GM23338 (cell line): ENCODE results near the gene LYPD5. TPM values are rescaled to one million over a fixed set of nuclear protein-coding genes. Genes with fewer than 3 reads are reported as not detected.

Experiments used
- ATAC-seq: fragments of 200-7000 bp; cut with Tn5 transposase; 3 replicates; pipeline ENCODE4 v1.9.1; 2020
- DNase-seq: peaks from one replicate; pipeline ENCODE4 v3.0.0-alpha.2; 2015; ENCODE audit warnings: low spot score
- H2AFZ ChIP-seq: fragments of 200-600 bp; sonication (generic); 2 replicates; pipeline ENCODE4 v1.8.0; 2016; ENCODE audit warnings: antibody characterized with exemption, mild to moderate bottlenecking, moderate library complexity
- H3F3A ChIP-seq: fragments of 200-600 bp; sonication (generic); replicated peaks from 2 replicates; pipeline ENCODE4 v1.8.0; 2017; ENCODE audit warnings: antibody characterized with exemption, mixed run types, low read depth
- H3K27ac ChIP-seq: fragments of 200-600 bp; sonication (generic); 2 replicates; pipeline ENCODE4 v1.6.1; 2016; ENCODE audit warnings: low read depth
- H3K27me3 ChIP-seq: fragments of 200-600 bp; sonication (generic); 2 replicates; pipeline ENCODE4 v1.8.0; 2016; ENCODE audit warnings: mild to moderate bottlenecking, mixed run types, moderate library complexity; ENCODE audit not compliant: insufficient read depth
- H3K36me3 ChIP-seq: fragments of 200-600 bp; sonication (generic); 2 replicates; pipeline ENCODE4 v1.8.0; 2016; ENCODE audit warnings: mild to moderate bottlenecking; ENCODE audit not compliant: insufficient read depth
- H3K4me1 ChIP-seq: fragments of 200-600 bp; sonication (generic); 2 replicates; pipeline ENCODE4 v1.8.0; 2016; ENCODE audit warnings: mild to moderate bottlenecking, moderate library complexity; ENCODE audit not compliant: insufficient read depth
- H3K4me2 ChIP-seq: fragments of 200-600 bp; sonication (generic); 2 replicates; pipeline ENCODE4 v1.7.1; 2017; ENCODE audit warnings: mixed run types
- H3K4me3 ChIP-seq: fragments of 200-600 bp; sonication (generic); 2 replicates; pipeline ENCODE4 v1.6.1; 2016; ENCODE audit warnings: mixed run types
- H3K79me2 ChIP-seq: fragments of 200-600 bp; sonication (generic); replicated peaks from 2 replicates; pipeline ENCODE4 v1.8.0; 2017; ENCODE audit warnings: mild to moderate bottlenecking; ENCODE audit not compliant: insufficient read depth
- H3K9me2 ChIP-seq: fragments of 200-600 bp; sonication (generic); 2 replicates; pipeline ENCODE4 v1.8.0; 2017; ENCODE audit not compliant: insufficient read depth
- H4K20me1 ChIP-seq: fragments of 200-600 bp; sonication (generic); replicated peaks from 2 replicates; pipeline ENCODE4 v1.8.0; 2017; ENCODE audit warnings: mild to moderate bottlenecking; ENCODE audit not compliant: insufficient read depth
- H3K27ac Mint-ChIP-seq: 2 replicates; pipeline ENCODE4 v1.8.0; 2020; ENCODE audit warnings: inconsistent platforms, mild to moderate bottlenecking, moderate library complexity, mixed read lengths
- H3K27me3 Mint-ChIP-seq: 3 replicates; pipeline ENCODE4 v1.8.0; 2022; ENCODE audit warnings: low read depth, mild to moderate bottlenecking, moderate library complexity, mixed read lengths, inconsistent platforms; ENCODE audit not compliant: insufficient read depth, poor library complexity
- H3K36me3 Mint-ChIP-seq: 3 replicates; pipeline ENCODE4 v1.8.0; 2021; ENCODE audit warnings: low read depth, mild to moderate bottlenecking, inconsistent platforms, moderate library complexity, mixed read lengths
- H3K4me1 Mint-ChIP-seq: 3 replicates; pipeline ENCODE4 v1.8.0; 2020; ENCODE audit warnings: mild to moderate bottlenecking, inconsistent platforms, mixed read lengths
- H3K4me3 Mint-ChIP-seq: 3 replicates; pipeline ENCODE4 v1.8.0; 2021; ENCODE audit warnings: moderate library complexity, mild to moderate bottlenecking, inconsistent platforms, mixed read lengths
- H3K9me3 Mint-ChIP-seq: 3 replicates; pipeline ENCODE4 v1.8.0; 2020; ENCODE audit warnings: moderate library complexity, mild to moderate bottlenecking, inconsistent platforms, mixed read lengths
- CREB1 ChIP-seq: fragments of 250-450 bp; sonication (Bioruptor Pico); IDR thresholded peaks from 2 replicates; pipeline ENCODE4 v1.5.0; 2020; ENCODE audit warnings: low read depth, mild to moderate bottlenecking, moderate library complexity
- CTCF ChIP-seq, 2 experiments: fragments of 200-600 bp in 1 of 2; sonication (generic) in 1 of 2; conservative IDR thresholded peaks; 2 replicates each; pipeline versions ENCODE4 v1.5.1 to v1.6.1; 2016 to 2017; ENCODE audit warnings: antibody characterized with exemption in 2 of 2, low read depth in 2 of 2, mild to moderate bottlenecking in 2 of 2, moderate library complexity in 1 of 2
- ETS1 ChIP-seq: IDR thresholded peaks from 2 replicates; pipeline ENCODE4 v1.6.1; 2016; ENCODE audit warnings: antibody characterized with exemption
- EZH2 ChIP-seq: fragments of 200-600 bp; sonication (generic); IDR thresholded peaks from one replicate; pipeline ENCODE4 v1.8.0; 2017; ENCODE audit warnings: antibody characterized with exemption, mild to moderate bottlenecking, low read depth; ENCODE audit not compliant: unreplicated experiment
- EZH2phosphoT487 ChIP-seq: fragments of 200-600 bp; sonication (generic); IDR thresholded peaks from one replicate; pipeline ENCODE4 v1.8.1; 2018; ENCODE audit warnings: antibody characterized with exemption; ENCODE audit not compliant: unreplicated experiment
- JUNB ChIP-seq: IDR thresholded peaks from one replicate; pipeline ENCODE4 v1.6.1; 2016; ENCODE audit warnings: antibody characterized with exemption; ENCODE audit not compliant: unreplicated experiment
- POLR2AphosphoS5 ChIP-seq: IDR thresholded peaks from 2 replicates; pipeline ENCODE4 v1.6.1; 2016; ENCODE audit warnings: antibody characterized with exemption, low read depth
- REST ChIP-seq: IDR thresholded peaks from one replicate; pipeline ENCODE4 v1.6.1; 2018; ENCODE audit warnings: antibody characterized with exemption; ENCODE audit not compliant: unreplicated experiment
- STAT1 ChIP-seq: IDR thresholded peaks from one replicate; pipeline ENCODE4 v1.6.1; 2016; ENCODE audit warnings: antibody characterized with exemption; ENCODE audit not compliant: unreplicated experiment
- ZNF114 ChIP-seq: fragments of 250-450 bp; sonication (Bioruptor Pico); IDR thresholded peaks from 2 replicates; pipeline ENCODE4 v1.5.0; 2020; ENCODE audit warnings: mild to moderate bottlenecking, moderate library complexity
- ZNF331 ChIP-seq: fragments of 250-450 bp; sonication (Bioruptor Pico); IDR thresholded peaks from 2 replicates; pipeline ENCODE4 v1.5.0; 2020; ENCODE audit warnings: low read depth, mild to moderate bottlenecking, moderate library complexity
- ZNF462 ChIP-seq: fragments of 250-450 bp; sonication (Bioruptor Pico); IDR thresholded peaks from 2 replicates; pipeline ENCODE4 v1.5.0; 2020; ENCODE audit warnings: mild to moderate bottlenecking, moderate library complexity
- polyA plus RNA-seq: library from polyadenylated mRNA; unstranded; fragments of >200 nt; fragmentation: Nextera tagmentation; extraction: Ambion mirVana; gene quantifications from 2 replicates; pipeline ENCODE4 v1.2.1, GENCODE V29; 2016
- total RNA-seq: library from RNA; depleted of rRNA; stranded (reverse); fragments of >200 nt; shearing (Covaris generic); gene quantifications from 2 replicates; pipeline ENCODE4 v1.2.3, GENCODE V29; 2014

The LYPD5 gene
- total and polyA plus RNA-seq, 2 experiments from 2014 or later, result 1.1 to 1.5 TPM

GRCh38 chr19:43797556-43797955 lies 4.7 kb downstream of the LYPD5 start (continued):
- TF ChIP-seq ZNF462 (CRISPR knock-in tag), result no peak
- no peak for TF ChIP-seq JUNB
- TF ChIP-seq STAT1, result no peak
- no peak for TF ChIP-seq ZNF331 (CRISPR knock-in tag)
- TF ChIP-seq EZH2phosphoT487, result no peak
- no peak for TF ChIP-seq POLR2AphosphoS5
- TF ChIP-seq CREB1, result no peak
- TF ChIP-seq ZNF114 (CRISPR knock-in tag), result no peak
- no peak for TF ChIP-seq EZH2
- no peak for TF ChIP-seq ETS1

GRCh38 chr19:43797118-43797517 lies 5.1 kb downstream of the LYPD5 start:
- no peak overlapping the region for H3K4me2 ChIP-seq
- no peak overlapping the region for H3K27ac ChIP-seq
- DNase-seq (no peak), ATAC-seq (no peak)
- Mint-ChIP-seq H3K4me1 (no peaks in the 10 kb centered on the region; the same call in 2 of the 3 replicates), H3K4me3 (peak overlapping the region; percentile 41; the same call in 2 of the 3 replicates), H3K27ac (no peak overlapping the region), H3K27me3 (peaks cover 38% of the 10 kb centered on the region), H3K9me3 (no peaks in the 10 kb centered on the region; the same call in 2 of the 3 replicates), H3K36me3 (no peaks in the 10 kb centered on the region)
- no peak overlapping the region for H3K4me3 ChIP-seq
- no peak overlapping the region for H2AFZ ChIP-seq
- H3K36me3 ChIP-seq, result no peaks in the 10 kb centered on the region
- no peaks in the 10 kb centered on the region for H3K79me2 ChIP-seq
- no peaks in the 10 kb centered on the region for H3K4me1 ChIP-seq
- no peaks in the 10 kb centered on the region for H4K20me1 ChIP-seq
- peaks cover 48% of the 10 kb centered on the region for H3K27me3 ChIP-seq
- H3K9me2 ChIP-seq, result no peaks in the 10 kb centered on the region
- no peaks in the 10 kb centered on the region for H3F3A ChIP-seq
- no peak for TF ChIP-seq CTCF (conservative IDR thresholded peaks at IDR 0.05; ENCODE audit: low read depth in 2 of 2)
- no peak for TF ChIP-seq REST
- no peak for TF ChIP-seq CREB1
- no peak for TF ChIP-seq ZNF331 (CRISPR knock-in tag)
